ENCODE measurements around the gene DGKH.

The DGKH gene

GRCh38 chr13:42048342-42048683 lies at the start of gene DGKH:
DGKH (plus strand) TSS chr13:42048648; CDS start chr13:42048774, 126 bp downstream.
- DNase-seq: no peak

GRCh38 chr13:42000846-42001245 lies 47.6 kb upstream of the DGKH start:
- DNase-seq: no peak

GRCh38 chr13:42001580-42001979 lies 46.9 kb upstream of the DGKH start:
- no peak for DNase-seq

GRCh38 chr13:42002066-42002465 lies 46.4 kb upstream of the DGKH start:
- DNase-seq: no peak

GRCh38 chr13:42007844-42008243 lies 40.6 kb upstream of the DGKH start:
- DNase-seq: no peak

- no peak for DNase-seq
Observed at GRCh38 chr13:42009057-42009456, 39.4 kb upstream of the DGKH start.

- DNase-seq: peak; percentile 0
Observed at GRCh38 chr13:42011601-42012350, 36.7 kb upstream of the DGKH start.

GRCh38 chr13:42014119-42014518 lies 34.3 kb upstream of the DGKH start:
- no peak for DNase-seq

GRCh38 chr13:42017264-42017663 lies 31.2 kb upstream of the DGKH start:
- no peak for DNase-seq

- no peak for DNase-seq
Observed at GRCh38 chr13:42021851-42022250, 26.6 kb upstream of the DGKH start.

GRCh38 chr13:42022336-42022735 lies 26.1 kb upstream of the DGKH start:
- DNase-seq: no peak

GRCh38 chr13:42022796-42023493 lies 25.5 kb upstream of the DGKH start:
- DNase-seq: no peak

GRCh38 chr13:42027286-42027685 lies 21.2 kb upstream of the DGKH start:
- no peak for DNase-seq

GRCh38 chr13:42028113-42028799 lies 20.2 kb upstream of the DGKH start:
- DNase-seq: no peak

- no peak for DNase-seq
Observed at GRCh38 chr13:42035905-42036521, 12.4 kb upstream of the DGKH start.

- DNase-seq: no peak
Observed at GRCh38 chr13:42036711-42037110, 11.7 kb upstream of the DGKH start.

- no peak for DNase-seq
Observed at GRCh38 chr13:42038661-42039456, 9.6 kb upstream of the DGKH start.

- no peak for DNase-seq
Observed at GRCh38 chr13:42039457-42039945, 8.9 kb upstream of the DGKH start.

GRCh38 chr13:42039946-42040729 lies 8.3 kb upstream of the DGKH start:
- DNase-seq: no peak

GRCh38 chr13:42040730-42041010 lies 7.8 kb upstream of the DGKH start:
- no peak for DNase-seq

- DNase-seq: no peak
Observed at GRCh38 chr13:42041011-42041683, 7.3 kb upstream of the DGKH start.
